Measurements from ENCODE around the gene MOCOS.

DNA sequence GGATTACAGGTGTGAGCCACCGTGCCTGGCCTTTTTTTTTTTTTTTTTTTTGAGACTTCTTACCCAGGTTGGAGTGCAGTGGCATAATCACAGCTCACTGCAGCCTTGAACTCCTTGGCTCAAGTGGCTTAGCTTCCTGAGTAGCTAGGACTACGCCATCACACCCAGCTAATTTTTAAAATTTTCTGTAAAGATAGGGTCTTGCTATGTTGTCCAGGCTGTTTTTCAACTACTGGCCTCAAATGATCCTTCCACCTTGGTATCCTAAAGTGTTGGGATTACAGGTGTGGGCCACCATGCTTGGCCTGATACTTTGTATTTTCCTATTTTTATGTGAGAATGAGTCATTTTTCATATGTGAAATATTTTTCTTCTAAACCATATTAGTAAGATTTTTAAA lies 43.9 kb upstream of the MOCOS start:
- TF ChIP-seq, protein P1, sequence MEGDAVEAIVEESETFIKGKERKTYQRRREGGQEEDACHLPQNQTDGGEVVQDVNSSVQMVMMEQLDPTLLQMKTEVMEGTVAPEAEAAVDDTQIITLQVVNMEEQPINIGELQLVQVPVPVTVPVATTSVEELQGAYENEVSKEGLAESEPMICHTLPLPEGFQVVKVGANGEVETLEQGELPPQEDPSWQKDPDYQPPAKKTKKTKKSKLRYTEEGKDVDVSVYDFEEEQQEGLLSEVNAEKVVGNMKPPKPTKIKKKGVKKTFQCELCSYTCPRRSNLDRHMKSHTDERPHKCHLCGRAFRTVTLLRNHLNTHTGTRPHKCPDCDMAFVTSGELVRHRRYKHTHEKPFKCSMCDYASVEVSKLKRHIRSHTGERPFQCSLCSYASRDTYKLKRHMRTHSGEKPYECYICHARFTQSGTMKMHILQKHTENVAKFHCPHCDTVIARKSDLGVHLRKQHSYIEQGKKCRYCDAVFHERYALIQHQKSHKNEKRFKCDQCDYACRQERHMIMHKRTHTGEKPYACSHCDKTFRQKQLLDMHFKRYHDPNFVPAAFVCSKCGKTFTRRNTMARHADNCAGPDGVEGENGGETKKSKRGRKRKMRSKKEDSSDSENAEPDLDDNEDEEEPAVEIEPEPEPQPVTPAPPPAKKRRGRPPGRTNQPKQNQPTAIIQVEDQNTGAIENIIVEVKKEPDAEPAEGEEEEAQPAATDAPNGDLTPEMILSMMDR (IDR thresholded peaks at IDR 0.05 in 8 of 11, conservative IDR thresholded peaks at IDR 0.05 in 3 of 11) = no peak
- TF ChIP-seq POLR2A (IDR thresholded peaks at IDR 0.05) = no peak
